Right lung (tissue), 5 donors: ENCODE measurements around the gene ELANE. TPM values are rescaled to one million over a fixed set of nuclear protein-coding genes. Genes with fewer than 3 reads are reported as not detected.

Experiments used
- DNase-seq, 2 donors: peaks; one replicate each; pipeline ENCODE4 v3.0.0-alpha.2; 2013
- polyA plus RNA-seq, 5 donors: library from polyadenylated mRNA; unstranded; fragments of 120-200 nt; gene quantifications; one replicate each; pipeline versions ENCODE4 v1.2.1 to v1.2.3, GENCODE V29; 2013; ENCODE audit warnings: inconsistent platforms in 1 of 5, low replicate concordance in 1 of 5; ENCODE audit not compliant: insufficient read length in 5 of 5, insufficient read depth in 1 of 5

Gene ELANE
- polyA plus RNA-seq, 5 donors: 0.20 to 1.7 (median 0.75) TPM

DNA sequence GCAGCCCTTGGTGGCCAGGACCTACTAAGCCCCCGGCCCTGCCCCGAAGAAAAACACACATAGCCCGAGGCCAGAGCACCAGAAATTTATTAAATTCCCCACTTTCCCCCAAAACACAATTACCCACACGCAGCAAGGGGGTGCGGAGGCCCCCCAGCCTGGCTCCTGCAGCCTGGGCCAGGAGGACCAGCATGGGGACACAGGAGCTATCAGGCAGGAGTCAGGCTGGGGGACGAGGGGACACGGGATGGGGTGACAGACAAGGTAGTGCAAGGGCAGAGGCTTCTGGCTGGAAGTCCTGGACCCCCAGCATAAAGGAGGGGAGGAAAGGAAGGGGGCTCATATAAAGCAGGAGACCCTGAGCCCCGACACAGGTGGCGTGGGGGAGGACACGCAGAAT, 44.3 kb downstream of the ELANE start:
- DNase-seq: no peak

DNA sequence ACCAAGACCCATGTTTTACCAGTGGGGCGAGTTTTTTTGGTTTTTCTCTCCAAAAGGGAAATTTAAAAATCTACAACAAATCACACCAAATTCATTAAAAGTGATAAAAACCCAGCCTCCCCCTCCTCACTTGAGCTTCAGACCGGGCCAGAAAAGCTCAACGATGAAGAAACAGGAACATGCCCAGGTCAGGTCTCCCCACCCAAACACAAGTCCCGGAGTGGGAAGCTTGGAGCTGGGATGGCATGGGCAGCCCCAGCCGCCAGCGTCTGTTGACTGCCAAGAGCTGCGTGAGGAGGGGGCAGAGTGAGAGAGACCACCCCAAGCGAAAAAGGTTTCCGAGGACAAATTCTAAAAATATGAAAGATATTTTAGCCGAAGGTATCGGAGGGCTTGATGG, 44.9 kb downstream of the ELANE start:
- no peak for DNase-seq

DNA sequence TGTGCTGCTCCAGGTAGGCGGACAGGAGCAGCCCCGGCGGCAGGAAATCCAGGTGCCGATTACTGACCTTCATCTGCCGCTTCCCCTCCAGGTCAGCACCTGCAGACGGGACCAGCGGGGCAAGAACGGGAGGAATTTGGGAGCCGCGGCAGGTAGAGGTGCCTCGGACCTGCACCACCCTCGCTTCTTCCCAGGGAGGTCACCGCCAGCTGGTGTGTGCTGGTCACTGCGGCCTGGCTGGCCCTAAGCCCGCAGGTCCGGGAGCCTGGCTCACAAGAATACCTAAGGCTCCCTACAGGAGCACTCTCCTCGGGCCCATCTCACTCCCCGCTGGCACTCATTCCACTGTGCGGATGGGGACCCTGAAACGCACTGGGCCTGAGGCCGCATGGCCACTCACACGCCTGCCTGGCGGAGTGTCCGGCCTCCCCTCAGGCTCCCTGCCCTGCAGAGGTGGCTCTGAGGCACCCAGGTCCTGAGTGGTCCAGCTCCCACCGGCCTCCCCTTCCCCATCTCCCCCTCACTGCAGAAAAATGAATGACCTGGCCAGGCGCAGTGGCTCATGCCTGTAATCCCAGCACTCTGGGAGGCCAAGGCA, 45.4 kb downstream of the ELANE start:
- no peak for DNase-seq

DNA sequence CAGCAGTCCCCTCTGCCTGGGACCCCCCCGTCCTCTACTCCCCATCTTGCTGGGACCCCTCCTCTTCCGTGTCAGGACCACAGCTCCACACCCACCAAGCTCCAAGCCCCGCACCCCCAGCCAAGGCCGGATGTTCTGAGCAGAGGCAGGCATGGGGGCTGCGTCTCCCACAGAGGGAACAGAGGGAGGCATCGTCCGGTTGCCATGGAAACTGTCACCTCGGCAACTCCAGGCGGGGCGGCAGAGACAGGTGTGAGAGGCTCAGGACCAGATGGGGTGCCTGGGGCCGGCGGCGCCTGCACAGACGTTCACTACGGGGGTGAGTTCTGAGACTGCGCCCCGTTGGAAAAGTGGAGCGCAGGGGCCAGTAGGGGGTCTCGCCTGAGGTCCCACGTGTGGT, 46.6 kb downstream of the ELANE start:
- DNase-seq: no peak

DNA sequence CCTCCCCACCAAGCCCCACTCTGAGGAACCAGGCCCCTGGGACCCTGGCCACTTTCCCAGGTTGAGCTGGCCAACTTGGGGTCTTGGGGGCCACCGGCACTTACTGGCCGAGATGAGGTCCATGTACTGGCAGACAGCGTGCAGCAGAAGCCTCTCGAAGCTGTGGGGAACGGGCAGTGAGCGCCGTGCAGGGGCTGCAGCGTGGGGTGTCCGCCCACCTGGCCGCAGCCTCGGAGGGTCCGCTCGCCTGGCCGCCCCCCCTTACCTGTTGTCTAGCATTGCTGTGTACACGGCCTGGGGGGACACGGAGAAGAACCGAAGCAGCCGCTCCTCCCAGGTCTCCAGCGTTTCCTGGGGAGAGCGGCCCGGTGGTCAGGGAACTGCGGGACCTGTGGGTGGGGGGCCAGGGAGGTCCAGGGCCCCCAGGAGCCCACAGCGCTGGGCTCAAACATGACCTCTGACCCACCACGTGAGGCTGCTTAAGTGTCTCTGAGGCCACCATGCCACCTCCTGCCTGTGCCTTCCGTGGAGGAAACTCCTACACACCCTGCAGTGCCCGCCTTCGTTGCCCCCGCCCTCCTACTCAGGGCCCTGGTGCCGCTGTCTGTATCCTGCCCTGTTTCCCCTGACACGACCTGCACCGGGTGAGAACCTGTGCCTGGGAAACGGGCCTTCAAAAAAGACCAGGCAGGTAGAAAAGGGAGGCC, 47.4 kb downstream of the ELANE start:
- DNase-seq: no peak

DNA sequence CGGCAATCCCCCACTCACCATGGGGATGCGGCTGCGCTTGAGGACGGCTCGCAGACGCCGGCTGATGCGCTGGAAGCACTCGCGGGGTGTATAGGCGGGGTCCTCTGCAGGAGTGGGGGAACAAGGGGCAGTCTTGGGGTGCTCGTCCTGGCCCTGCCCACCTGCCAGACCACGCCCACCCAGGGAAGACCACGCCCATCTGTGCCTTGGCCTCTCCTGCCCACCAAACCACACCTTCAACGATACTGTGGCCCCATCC, 47.9 kb downstream of the ELANE start:
- no peak for DNase-seq

DNA sequence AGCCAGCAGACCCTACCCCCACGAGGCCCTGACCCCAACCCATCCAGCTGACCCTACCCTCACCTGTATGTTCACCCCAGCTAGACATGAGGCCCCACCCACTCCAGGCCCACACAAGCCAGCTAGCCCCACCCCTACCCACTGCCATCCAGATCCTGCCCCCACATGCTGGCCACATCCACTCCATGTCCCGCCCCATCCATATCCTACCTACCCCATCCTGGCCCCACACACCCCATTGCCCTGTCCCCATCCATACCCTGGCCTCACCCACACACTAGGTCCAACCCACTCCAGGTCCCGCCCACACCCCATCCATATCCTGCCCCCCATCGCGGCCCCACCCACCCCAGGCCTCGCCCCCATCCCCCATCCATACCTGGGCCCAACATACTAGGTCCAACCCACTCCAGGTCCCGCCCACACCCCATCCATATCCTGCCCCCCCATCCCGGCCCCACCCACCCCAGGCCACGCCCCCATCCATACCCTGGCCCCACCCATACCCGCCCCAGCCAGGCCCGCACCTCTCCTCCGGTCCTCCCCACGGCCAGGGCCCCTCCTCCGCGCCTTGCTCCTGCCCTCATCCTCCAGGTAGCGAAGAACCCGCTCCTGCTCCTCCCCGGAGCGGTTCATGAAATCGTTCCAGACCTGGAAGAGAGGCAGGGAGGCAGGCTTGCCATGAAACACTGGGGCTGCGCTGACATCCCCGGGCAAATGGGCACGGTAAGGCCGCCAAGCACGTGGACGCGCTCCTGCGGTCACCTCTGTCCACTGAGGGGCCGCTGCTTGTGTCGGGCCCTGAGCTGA, 48.4 kb downstream of the ELANE start:
- DNase-seq: no peak

DNA sequence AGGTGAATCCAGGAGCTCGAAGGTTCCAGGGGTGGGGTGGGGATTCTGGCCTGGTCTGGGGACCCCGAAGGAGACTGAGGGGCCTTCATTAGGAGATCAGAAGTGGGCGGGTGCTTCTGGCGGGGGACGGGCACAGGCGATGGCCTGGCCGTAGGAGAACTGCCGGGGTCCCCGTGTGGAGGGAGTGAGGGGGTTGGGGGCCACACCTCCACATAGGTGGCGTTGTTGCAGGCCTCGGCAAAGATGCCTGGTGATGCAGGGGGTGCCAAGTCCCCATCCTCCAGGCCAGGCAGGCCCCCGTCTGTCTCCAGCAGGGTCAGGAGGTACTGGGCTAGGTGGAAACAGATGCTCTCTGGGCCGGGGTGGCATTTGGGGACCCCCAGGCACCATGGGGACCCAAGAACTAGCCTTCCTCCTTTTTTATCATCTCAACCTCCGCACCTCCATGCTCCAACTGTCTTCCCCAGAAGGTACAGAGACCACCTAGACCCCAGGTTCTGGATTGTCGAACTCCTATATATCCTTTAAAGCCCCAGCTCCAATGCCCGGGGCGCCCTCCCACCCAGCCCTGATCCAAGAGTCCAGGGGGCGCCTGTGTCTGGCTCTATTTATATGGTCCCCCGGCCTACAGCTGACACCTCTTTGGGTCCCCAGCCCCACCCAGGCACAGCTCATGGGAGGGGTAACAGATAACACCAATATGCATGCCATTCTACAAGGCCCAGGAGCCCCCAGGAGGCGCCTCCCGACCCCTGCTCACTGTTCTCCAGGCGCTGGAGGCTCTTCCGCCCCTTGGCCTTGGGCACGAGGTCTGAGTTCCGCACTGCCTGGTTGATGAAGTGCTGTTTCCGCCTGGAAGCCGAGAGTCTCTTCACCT, 49.4 kb downstream of the ELANE start:
- no peak for DNase-seq

DNA sequence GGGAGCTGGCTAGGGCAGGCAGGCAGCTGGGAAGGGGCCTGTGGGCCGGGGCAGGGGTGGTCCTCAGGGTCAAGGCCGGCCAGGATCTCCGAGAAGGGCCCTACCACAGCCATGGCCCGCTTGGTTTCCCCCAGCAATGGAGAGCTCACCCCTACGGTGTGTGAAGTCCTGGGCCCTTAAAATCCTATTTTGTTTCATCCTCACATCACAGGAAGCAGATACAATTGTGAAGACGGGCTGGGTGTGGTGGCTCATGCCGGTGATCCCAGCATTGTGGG, 49.9 kb downstream of the ELANE start:
- no peak for DNase-seq

DNA sequence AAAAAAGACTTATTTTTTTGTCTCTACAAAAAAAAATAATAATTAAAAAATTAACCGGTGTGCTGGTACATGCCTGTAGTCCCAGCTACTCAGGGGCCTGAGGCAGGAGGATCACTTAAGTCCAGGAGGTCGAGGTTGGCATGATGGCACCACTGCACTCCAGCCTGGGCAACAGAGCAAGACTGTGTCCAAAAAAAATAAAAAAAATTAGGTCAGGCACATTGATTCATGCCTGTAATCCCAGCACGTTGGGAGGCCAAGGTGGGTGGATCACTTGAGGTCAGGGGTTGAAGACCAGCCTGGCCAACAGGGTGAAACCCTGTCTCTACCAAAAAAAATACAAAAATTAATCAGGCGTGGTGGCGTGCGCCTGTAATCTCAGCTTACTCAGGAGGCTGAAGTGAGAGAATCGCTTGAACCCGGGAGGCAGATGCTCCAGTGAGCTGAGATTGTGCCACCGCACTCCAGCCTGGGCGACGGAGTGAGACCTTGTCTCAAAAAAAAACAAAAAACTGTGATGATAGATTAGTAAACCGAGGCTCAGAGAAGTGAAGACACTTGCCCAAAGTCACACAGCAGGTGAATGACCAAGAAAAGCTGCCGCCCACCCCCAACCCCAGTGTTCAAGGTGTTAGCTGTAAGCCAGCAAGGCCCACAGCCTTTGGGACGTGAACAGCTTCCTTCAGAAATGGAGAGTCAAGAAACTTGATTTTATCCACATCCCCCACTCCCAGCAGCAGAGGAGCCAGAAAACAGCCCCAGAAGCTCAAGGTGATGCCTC, 50.5 kb downstream of the ELANE start:
- DNase-seq: no peak

DNA sequence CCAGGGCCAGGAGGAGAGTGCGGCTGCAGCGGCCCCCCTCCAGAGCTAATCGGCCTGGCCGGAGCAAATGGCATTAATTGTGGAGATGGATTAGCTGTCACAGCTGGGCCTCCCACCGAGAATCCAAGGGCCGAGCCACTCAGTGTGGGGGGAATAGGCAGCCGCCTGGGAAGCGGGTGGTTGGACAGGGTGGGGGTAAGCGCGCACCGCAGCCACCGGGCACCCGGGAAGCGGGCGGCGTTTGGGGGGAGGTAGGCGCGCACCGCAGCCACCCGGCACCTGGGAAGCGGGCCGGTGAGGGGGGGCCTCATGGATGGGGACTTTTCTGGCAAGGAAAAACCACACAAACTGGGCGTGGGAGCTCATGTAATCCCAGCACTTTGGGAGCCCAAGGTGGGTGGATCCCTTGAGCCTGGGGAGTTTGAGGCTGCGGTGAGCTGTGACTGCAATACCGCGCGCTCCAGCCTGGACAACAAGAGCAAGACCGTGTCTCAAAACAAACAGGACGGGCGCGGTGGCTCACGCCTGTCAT, 51.2 kb downstream of the ELANE start:
- DNase-seq: no peak

DNA sequence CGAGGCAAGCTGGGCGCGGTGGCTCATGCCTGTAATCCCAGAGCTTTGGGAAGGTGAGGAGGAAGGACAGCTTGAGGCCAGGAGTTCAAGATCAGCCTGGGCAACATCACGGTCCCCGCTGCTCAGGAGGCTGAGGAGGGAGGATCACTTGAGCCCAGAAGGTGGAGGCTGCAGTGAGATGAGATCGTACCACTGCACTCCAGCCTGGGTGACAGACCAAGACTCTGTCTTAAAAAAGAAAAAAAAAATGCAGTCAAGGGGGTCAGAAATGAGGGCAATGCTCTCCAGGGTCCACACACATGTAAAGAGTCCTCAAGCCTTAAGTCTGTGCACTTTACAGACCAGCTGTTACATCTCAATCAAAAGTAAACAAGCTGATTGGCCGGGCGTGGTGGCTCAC, 52.4 kb downstream of the ELANE start:
- no peak for DNase-seq

Other genes with a start within 250 kb of the ELANE start
- gene POLRMT, start 218.8 kb upstream of the ELANE start, polyA plus RNA-seq: 10 to 100 TPM; 28.9 to 46.0 (median 43.0) TPM
- gene FGF22, start 212.4 kb upstream of the ELANE start, polyA plus RNA-seq: under 1 TPM; 0.19 to 0.57 (median 0.22) TPM
- gene RNF126, start 189.1 kb upstream of the ELANE start, polyA plus RNA-seq: 10 to 100 TPM; 13.8 to 33.6 (median 19.8) TPM
- gene FSTL3, start 175.9 kb upstream of the ELANE start, polyA plus RNA-seq: 10 to 100 TPM in 3 of 5 donors, 1 to 10 TPM in 2; 7.0 to 17.2 (median 12.9) TPM
- under 1 TPM in 4 of 5 donors, not detected in 1; 0.14 to 0.64 (median 0.39) TPM for gene PRSS57, start 156.9 kb upstream of the ELANE start, polyA plus RNA-seq
- gene PALM, start 143.4 kb upstream of the ELANE start, polyA plus RNA-seq: 10 to 100 TPM; 32.5 to 62.8 (median 43.2) TPM
- 10 to 100 TPM in 2 of 5 donors, 1 to 10 TPM in 3; 5.7 to 17.2 (median 9.4) TPM for gene MISP, start 101.2 kb upstream of the ELANE start, polyA plus RNA-seq
- 100 to 1,000 TPM; 294 to 375 (median 310) TPM for gene PTBP1, start 54.9 kb upstream of the ELANE start, polyA plus RNA-seq
- gene PLPPR3, start 30.3 kb upstream of the ELANE start, polyA plus RNA-seq: 10 to 100 TPM in 1 of 5 donors, 1 to 10 TPM in 4; 3.0 to 13.7 (median 7.1) TPM
- gene AZU1, start 24.5 kb upstream of the ELANE start, polyA plus RNA-seq: 1 to 10 TPM; 1.4 to 4.4 (median 1.9) TPM
- gene PRTN3, start 11.3 kb upstream of the ELANE start, polyA plus RNA-seq: 1 to 10 TPM; 1.4 to 3.4 (median 2.2) TPM
- gene CFD, start 7.4 kb downstream of the ELANE start, polyA plus RNA-seq: 10 to 100 TPM in 1 of 5 donors, 1 to 10 TPM in 4; 4.7 to 31.4 (median 6.3) TPM
- 10 to 100 TPM; 36.7 to 76.2 (median 51.0) TPM for gene MED16, start 40.9 kb downstream of the ELANE start, polyA plus RNA-seq
- not detected for gene RNU6-9, start 41.2 kb downstream of the ELANE start, polyA plus RNA-seq
- gene R3HDM4, start 60.9 kb downstream of the ELANE start, polyA plus RNA-seq: 10 to 100 TPM; 27.5 to 61.8 (median 37.1) TPM
- under 1 TPM in 1 of 5 donors, not detected in 4; 0.15 TPM for gene KISS1R, start 65.0 kb downstream of the ELANE start, polyA plus RNA-seq
- gene ARID3A, start 73.7 kb downstream of the ELANE start, polyA plus RNA-seq: 10 to 100 TPM; 17.0 to 28.0 (median 20.3) TPM
- 10 to 100 TPM; 22.3 to 47.6 (median 30.8) TPM for gene WDR18, start 132.0 kb downstream of the ELANE start, polyA plus RNA-seq
- gene GRIN3B, start 148.1 kb downstream of the ELANE start, polyA plus RNA-seq: 1 to 10 TPM in 2 of 5 donors, under 1 TPM in 3; 0.31 to 1.6 (median 0.69) TPM
- gene TMEM259, start 168.8 kb downstream of the ELANE start, polyA plus RNA-seq: 100 to 1,000 TPM in 2 of 5 donors, 10 to 100 TPM in 3; 70.9 to 132 (median 98.4) TPM
- not detected for gene RNU6-2, start 169.2 kb downstream of the ELANE start, polyA plus RNA-seq
- gene CNN2, start 174.3 kb downstream of the ELANE start, polyA plus RNA-seq: 100 to 1,000 TPM; 128 to 196 (median 157) TPM
- gene ABCA7, start 187.8 kb downstream of the ELANE start, polyA plus RNA-seq: 1 to 10 TPM; 2.8 to 6.1 (median 4.7) TPM
- gene ARHGAP45, start 214.9 kb downstream of the ELANE start, polyA plus RNA-seq: 10 to 100 TPM in 3 of 5 donors, 1 to 10 TPM in 2; 7.8 to 15.8 (median 10.2) TPM
- 100 to 1,000 TPM; 107 to 191 (median 115) TPM for gene POLR2E, start 243.1 kb downstream of the ELANE start, polyA plus RNA-seq